ENCODE results near the gene STAB1.

The STAB1 gene

DNA sequence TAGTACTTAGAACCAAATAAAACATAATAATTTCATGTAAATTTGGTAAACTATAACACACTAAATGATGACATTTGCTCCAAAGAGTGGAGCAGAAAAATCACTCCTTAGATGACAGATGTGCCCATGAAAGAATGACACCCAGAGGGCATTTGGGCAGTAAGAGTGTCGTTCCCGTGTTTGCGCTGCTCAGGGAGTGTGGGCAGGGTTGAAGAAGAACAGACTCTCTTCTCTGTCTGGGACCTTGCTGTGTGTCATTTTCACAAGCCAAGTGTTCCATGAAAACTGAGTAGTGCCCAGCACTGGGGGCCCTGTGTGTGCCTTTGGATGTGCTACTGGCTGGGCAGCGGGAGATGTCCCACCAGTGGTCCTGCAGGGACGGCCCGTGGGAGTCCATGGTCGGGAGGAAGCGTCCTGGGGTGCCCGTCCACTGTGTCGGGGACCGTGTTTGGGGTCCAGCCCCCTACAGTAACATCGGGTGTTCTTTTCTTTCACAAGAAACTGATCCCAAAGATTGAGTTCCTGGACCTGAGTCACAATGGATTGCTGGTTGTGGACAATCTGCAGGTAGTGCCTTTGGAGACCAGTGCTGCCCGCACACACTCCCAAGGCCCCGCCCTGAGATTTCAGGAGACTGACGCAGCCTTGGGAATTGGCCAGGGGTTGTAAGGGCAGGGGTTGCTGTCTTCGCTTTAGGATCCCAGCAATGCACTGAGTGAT is 17.9 kb upstream of the STAB1 start:
- Histone ChIP-seq H3K9me2 (replicated peaks; ENCODE audit: control insufficient read depth, low read length) (no peaks in the 10 kb centered on the region), H3F3A (ENCODE audit: control insufficient read depth, insufficient read depth) (no peaks in the 10 kb centered on the region)
- TF ChIP-seq, protein P1, sequence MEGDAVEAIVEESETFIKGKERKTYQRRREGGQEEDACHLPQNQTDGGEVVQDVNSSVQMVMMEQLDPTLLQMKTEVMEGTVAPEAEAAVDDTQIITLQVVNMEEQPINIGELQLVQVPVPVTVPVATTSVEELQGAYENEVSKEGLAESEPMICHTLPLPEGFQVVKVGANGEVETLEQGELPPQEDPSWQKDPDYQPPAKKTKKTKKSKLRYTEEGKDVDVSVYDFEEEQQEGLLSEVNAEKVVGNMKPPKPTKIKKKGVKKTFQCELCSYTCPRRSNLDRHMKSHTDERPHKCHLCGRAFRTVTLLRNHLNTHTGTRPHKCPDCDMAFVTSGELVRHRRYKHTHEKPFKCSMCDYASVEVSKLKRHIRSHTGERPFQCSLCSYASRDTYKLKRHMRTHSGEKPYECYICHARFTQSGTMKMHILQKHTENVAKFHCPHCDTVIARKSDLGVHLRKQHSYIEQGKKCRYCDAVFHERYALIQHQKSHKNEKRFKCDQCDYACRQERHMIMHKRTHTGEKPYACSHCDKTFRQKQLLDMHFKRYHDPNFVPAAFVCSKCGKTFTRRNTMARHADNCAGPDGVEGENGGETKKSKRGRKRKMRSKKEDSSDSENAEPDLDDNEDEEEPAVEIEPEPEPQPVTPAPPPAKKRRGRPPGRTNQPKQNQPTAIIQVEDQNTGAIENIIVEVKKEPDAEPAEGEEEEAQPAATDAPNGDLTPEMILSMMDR (IDR thresholded peaks at IDR 0.05; ENCODE audit: low read depth, low read length, poor library complexity, severe bottlenecking) = no peak
- TF ChIP-seq EZH2phosphoT487 (IDR thresholded peaks at IDR 0.05; ENCODE audit: borderline replicate concordance, low read length) = no peak

DNA sequence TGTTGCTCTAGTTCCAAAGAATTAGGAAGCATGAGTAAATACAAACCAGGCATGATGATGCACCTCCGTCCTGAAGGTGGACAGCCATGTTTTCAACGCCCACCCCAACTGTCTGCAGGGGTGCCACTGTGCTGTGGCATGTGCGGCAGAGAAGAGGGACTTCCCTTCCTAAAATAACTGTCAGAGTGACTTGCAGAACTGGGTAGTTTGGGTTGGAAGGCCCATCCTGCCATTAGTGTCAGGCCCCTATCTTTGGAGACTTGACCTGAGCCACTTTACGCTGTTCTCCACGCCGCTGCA is 17.4 kb upstream of the STAB1 start:
- Histone ChIP-seq H4K20me1 (ENCODE audit: control insufficient read depth, insufficient read depth, low read depth, low read length) (no peaks in the 10 kb centered on the region), H3K36me3 (ENCODE audit: control insufficient read depth, low read length) (peaks cover 88% of the 10 kb centered on the region), H3K27ac (ENCODE audit: low read depth, low read length) (no peak overlapping the region), H3K4me2 (ENCODE audit: low read length) (no peak overlapping the region), H3K9me2 (replicated peaks; ENCODE audit: control insufficient read depth, low read length) (no peaks in the 10 kb centered on the region), H3K4me1 (ENCODE audit: control insufficient read depth, low read length) (no peaks in the 10 kb centered on the region), H3F3A (ENCODE audit: control insufficient read depth, insufficient read depth) (no peaks in the 10 kb centered on the region), H3K27me3 (ENCODE audit: control insufficient read depth, low read length) (no peaks in the 10 kb centered on the region), H3K79me2 (ENCODE audit: control insufficient read depth, low read length) (no peaks in the 10 kb centered on the region), H3K9me3 (ENCODE audit: control insufficient read depth, insufficient read depth, low read length) (no peaks in the 10 kb centered on the region), H3K4me3 (ENCODE audit: low read length) (no peak overlapping the region)
- TF ChIP-seq EZH2phosphoT487 (IDR thresholded peaks at IDR 0.05; ENCODE audit: borderline replicate concordance, low read length) = no peak
- TF ChIP-seq, protein P1 (IDR thresholded peaks at IDR 0.05; ENCODE audit: low read depth, low read length, poor library complexity, severe bottlenecking) = no peak

More for the DNA sequence above, 17.9 kb upstream of the STAB1 start:
- Histone ChIP-seq H3K79me2 (ENCODE audit: control insufficient read depth, low read length) (no peaks in the 10 kb centered on the region), H3K4me2 (ENCODE audit: low read length) (no peak overlapping the region), H3K27me3 (ENCODE audit: control insufficient read depth, low read length) (no peaks in the 10 kb centered on the region), H3K9me3 (ENCODE audit: control insufficient read depth, insufficient read depth, low read length) (no peaks in the 10 kb centered on the region), H3K27ac (ENCODE audit: low read depth, low read length) (no peak overlapping the region), H3K4me1 (ENCODE audit: control insufficient read depth, low read length) (no peaks in the 10 kb centered on the region), H3K36me3 (ENCODE audit: control insufficient read depth, low read length) (peaks cover 89% of the 10 kb centered on the region), H3K4me3 (ENCODE audit: low read length) (no peak overlapping the region), H4K20me1 (ENCODE audit: control insufficient read depth, insufficient read depth, low read depth, low read length) (no peaks in the 10 kb centered on the region)

DNA sequence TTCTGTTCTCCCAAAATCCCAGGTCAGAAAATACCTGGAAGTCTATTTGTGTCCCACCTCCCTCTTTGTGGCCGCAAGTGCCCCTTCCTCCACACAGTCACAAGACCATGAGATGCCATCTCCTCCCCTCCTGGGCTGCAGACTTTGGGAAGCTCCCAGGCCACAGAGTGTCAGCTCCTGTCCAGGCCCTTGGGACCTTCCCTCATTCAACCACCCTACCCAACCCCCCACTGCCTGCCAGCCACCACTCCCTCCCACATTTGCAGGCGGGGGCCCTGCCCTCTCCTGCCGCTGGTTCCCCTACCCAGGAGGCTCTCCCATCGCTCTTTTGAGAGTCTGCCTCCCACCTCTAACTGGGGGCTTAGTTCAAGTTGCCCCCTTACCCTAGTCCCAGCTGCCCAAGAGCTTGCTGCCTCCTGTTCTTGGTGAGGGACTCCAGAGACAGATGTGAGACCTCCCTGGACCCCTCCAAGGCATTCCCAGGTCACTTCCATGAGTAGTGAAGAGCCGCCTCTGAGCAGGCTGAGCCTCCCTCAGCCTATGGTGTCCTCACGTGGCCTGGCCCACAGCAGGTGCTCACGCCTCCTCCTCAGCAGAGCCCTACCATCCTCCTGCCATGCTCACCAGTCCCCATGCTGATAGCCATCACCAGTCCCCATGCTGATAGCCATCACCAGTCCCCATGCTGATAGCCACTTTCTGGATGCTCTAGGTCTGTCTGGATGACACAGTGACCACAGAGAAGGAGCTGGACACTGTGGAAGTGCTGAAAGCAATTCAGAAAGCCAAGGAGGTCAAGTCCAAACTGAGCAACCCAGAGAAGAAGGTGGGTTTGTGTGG is 15.9 kb upstream of the STAB1 start:
- Histone ChIP-seq H3K4me1 (ENCODE audit: control insufficient read depth, low read length) (no peaks in the 10 kb centered on the region), H3K27ac (ENCODE audit: low read depth, low read length) (no peak overlapping the region), H3K79me2 (ENCODE audit: control insufficient read depth, low read length) (no peaks in the 10 kb centered on the region), H3F3A (ENCODE audit: control insufficient read depth, insufficient read depth) (no peaks in the 10 kb centered on the region), H3K9me2 (replicated peaks; ENCODE audit: control insufficient read depth, low read length) (no peaks in the 10 kb centered on the region), H3K4me2 (ENCODE audit: low read length) (no peak overlapping the region), H3K27me3 (ENCODE audit: control insufficient read depth, low read length) (no peaks in the 10 kb centered on the region), H4K20me1 (ENCODE audit: control insufficient read depth, insufficient read depth, low read depth, low read length) (no peaks in the 10 kb centered on the region), H3K36me3 (ENCODE audit: control insufficient read depth, low read length) (peaks cover 75% of the 10 kb centered on the region), H3K4me3 (ENCODE audit: low read length) (no peak overlapping the region), H3K9me3 (ENCODE audit: control insufficient read depth, insufficient read depth, low read length) (no peaks in the 10 kb centered on the region)
- TF ChIP-seq, protein P1 (IDR thresholded peaks at IDR 0.05; ENCODE audit: low read depth, low read length, poor library complexity, severe bottlenecking) = no peak
- TF ChIP-seq EZH2phosphoT487 (IDR thresholded peaks at IDR 0.05; ENCODE audit: borderline replicate concordance, low read length) = no peak
